Neural progenitor cell (in vitro differentiated cells): ENCODE data around the gene RINT1. TPM values are rescaled to one million over a fixed set of nuclear protein-coding genes. Genes with fewer than 3 reads are reported as not detected.

Source experiments
- DNase-seq: peaks from one replicate; pipeline ENCODE4 v3.0.0-alpha.2; 2016; ENCODE audit warnings: low spot score
- H2AFZ ChIP-seq: fragments of 200-600 bp; sonication (generic); replicated peaks from 2 replicates; pipeline ENCODE4 v1.6.1; 2016; ENCODE audit warnings: antibody characterized with exemption
- H3F3A ChIP-seq: fragments of 200-600 bp; sonication (generic); 2 replicates; pipeline ENCODE4 v1.6.1; 2016; ENCODE audit warnings: antibody characterized with exemption, low read depth
- H3K27ac ChIP-seq: fragments of 200-600 bp; sonication (generic); 2 replicates; pipeline ENCODE4 v1.5.1; 2016; ENCODE audit warnings: mild to moderate bottlenecking
- H3K27me3 ChIP-seq: fragments of 200-600 bp; sonication (generic); 2 replicates; pipeline ENCODE4 v1.6.1; 2016; ENCODE audit warnings: mild to moderate bottlenecking, moderate library complexity
- H3K36me3 ChIP-seq: fragments of 200-600 bp; sonication (generic); 2 replicates; pipeline ENCODE4 v1.5.1; 2016
- H3K4me1 ChIP-seq: fragments of 200-600 bp; sonication (generic); 2 replicates; pipeline ENCODE4 v1.6.1; 2016; ENCODE audit warnings: mixed run types
- H3K4me2 ChIP-seq: fragments of 200-600 bp; sonication (generic); 2 replicates; pipeline ENCODE4 v1.6.1; 2016
- H3K4me3 ChIP-seq: fragments of 200-600 bp; sonication (generic); 2 replicates; pipeline ENCODE4 v1.5.1; 2016
- H3K79me2 ChIP-seq: fragments of 200-600 bp; sonication (generic); 2 replicates; pipeline ENCODE4 v1.6.1; 2016; ENCODE audit warnings: low read depth
- H3K9ac ChIP-seq: fragments of 200-600 bp; sonication (generic); 2 replicates; pipeline ENCODE4 v1.6.1; 2016
- H3K9me3 ChIP-seq: fragments of 200-600 bp; sonication (generic); 2 replicates; pipeline ENCODE4 v1.5.1; 2016; ENCODE audit warnings: low read depth
- H4K20me1 ChIP-seq: fragments of 200-600 bp; sonication (generic); 2 replicates; pipeline ENCODE4 v1.6.1; 2016; ENCODE audit warnings: low read depth
- H3K27ac Mint-ChIP-seq: 3 replicates; pipeline ENCODE4 v1.8.0; 2021; ENCODE audit warnings: mixed read lengths
- H3K27me3 Mint-ChIP-seq: 2 replicates; pipeline ENCODE4 v1.8.0; 2022; ENCODE audit warnings: low read depth, mild to moderate bottlenecking, inconsistent platforms, moderate library complexity, mixed read lengths; ENCODE audit not compliant: insufficient read depth
- H3K36me3 Mint-ChIP-seq: 3 replicates; pipeline ENCODE4 v1.8.0; 2021; ENCODE audit warnings: mixed read lengths
- H3K4me1 Mint-ChIP-seq: 3 replicates; pipeline ENCODE4 v1.8.0; 2021; ENCODE audit warnings: mixed read lengths
- H3K4me3 Mint-ChIP-seq: 3 replicates; pipeline ENCODE4 v1.8.0; 2021; ENCODE audit warnings: mild to moderate bottlenecking, moderate library complexity, mixed read lengths
- H3K9me3 Mint-ChIP-seq: 3 replicates; pipeline ENCODE4 v1.8.0; 2020; ENCODE audit warnings: mixed read lengths
- CTCF ChIP-seq: fragments of 200-600 bp; sonication (generic); IDR thresholded peaks from 2 replicates; pipeline ENCODE4 v1.5.1; 2017; ENCODE audit warnings: antibody characterized with exemption, mild to moderate bottlenecking
- EZH2 ChIP-seq: fragments of 200-600 bp; sonication (generic); IDR thresholded peaks from 2 replicates; pipeline ENCODE4 v1.6.1; 2017; ENCODE audit warnings: antibody characterized with exemption, mild to moderate bottlenecking, moderate library complexity
- EZH2phosphoT487 ChIP-seq: fragments of 200-600 bp; sonication (generic); IDR thresholded peaks from 2 replicates; pipeline ENCODE4 v1.6.1; 2017; ENCODE audit warnings: antibody characterized with exemption
- total RNA-seq: library from RNA; depleted of rRNA; stranded (reverse); fragments of >200 nt; gene quantifications from 2 replicates; pipeline ENCODE4 v1.2.3, GENCODE V29; 2015; ENCODE audit warnings: low replicate concordance

The RINT1 gene
- total RNA-seq, 1 donor from 2014 or later, result 9.0 TPM

- Mint-ChIP-seq H3K9me3 (no peaks in the 10 kb centered on the region), H3K27ac (no peak overlapping the region), H3K36me3 (peaks cover 9% of the 10 kb centered on the region), H3K4me1 (peaks cover 13% of the 10 kb centered on the region), H3K4me3 (no peak overlapping the region), H3K27me3 (peaks cover 6% of the 10 kb centered on the region)
- no peak overlapping the region for H3K4me2 ChIP-seq
- no peak overlapping the region for H3K4me3 ChIP-seq
- peaks cover 4% of the 10 kb centered on the region for H3F3A ChIP-seq
- no peak for TF ChIP-seq CTCF
- no peak for TF ChIP-seq EZH2
- TF ChIP-seq EZH2phosphoT487, result no peak
- no peak overlapping the region for H2AFZ ChIP-seq
- no peaks in the 10 kb centered on the region for H3K79me2 ChIP-seq
- H3K36me3 ChIP-seq, result no peaks in the 10 kb centered on the region
- no peak for DNase-seq
- no peak overlapping the region for H3K9ac ChIP-seq
- peaks cover 33% of the 10 kb centered on the region for H3K4me1 ChIP-seq
- no peaks in the 10 kb centered on the region for H3K9me3 ChIP-seq
- no peaks in the 10 kb centered on the region for H3K27me3 ChIP-seq
- no peak overlapping the region for H3K27ac ChIP-seq
- no peaks in the 10 kb centered on the region for H4K20me1 ChIP-seq
Measured at GRCh38 chr7:105602325-105603305, 70.6 kb downstream of the RINT1 start.

GRCh38 chr7:105610165-105610930 lies 78.3 kb downstream of the RINT1 start:
- Histone ChIP-seq H3K36me3 (no peaks in the 10 kb centered on the region), H4K20me1 (no peaks in the 10 kb centered on the region), H3K27ac (no peak overlapping the region), H3K9ac (no peak overlapping the region), H3K4me2 (no peak overlapping the region), H2AFZ (no peak overlapping the region), H3K27me3 (no peaks in the 10 kb centered on the region), H3F3A (no peaks in the 10 kb centered on the region), H3K79me2 (no peaks in the 10 kb centered on the region), H3K4me3 (no peak overlapping the region), H3K9me3 (no peaks in the 10 kb centered on the region), H3K4me1 (peaks cover 21% of the 10 kb centered on the region)
- H3K36me3 Mint-ChIP-seq, result peaks cover 15% of the 10 kb centered on the region
- H3K27me3 Mint-ChIP-seq, result peaks cover 5% of the 10 kb centered on the region
- H3K9me3 Mint-ChIP-seq, result no peaks in the 10 kb centered on the region
- no peak overlapping the region for H3K27ac Mint-ChIP-seq
- H3K4me3 Mint-ChIP-seq, result no peak overlapping the region
- DNase-seq, result no peak
- TF ChIP-seq EZH2, result no peak
- TF ChIP-seq CTCF, result no peak
- TF ChIP-seq EZH2phosphoT487, result no peak
- H3K4me1 Mint-ChIP-seq, result peaks cover 16% of the 10 kb centered on the region

- no peaks in the 10 kb centered on the region for H4K20me1 ChIP-seq
- no peaks in the 10 kb centered on the region for H3K9me3 ChIP-seq
- H3K4me3 Mint-ChIP-seq, result no peak overlapping the region
- no peak overlapping the region for H3K27ac Mint-ChIP-seq
- no peaks in the 10 kb centered on the region for H3K36me3 ChIP-seq
- no peak overlapping the region for H2AFZ ChIP-seq
- peaks cover 6% of the 10 kb centered on the region for H3K4me1 Mint-ChIP-seq
- H3K27me3 Mint-ChIP-seq, result peaks cover 5% of the 10 kb centered on the region
- H3F3A ChIP-seq, result no peaks in the 10 kb centered on the region
- TF ChIP-seq EZH2, result no peak
- TF ChIP-seq CTCF, result no peak
- no peak for TF ChIP-seq EZH2phosphoT487
- H3K27me3 ChIP-seq, result no peaks in the 10 kb centered on the region
- no peak overlapping the region for H3K4me3 ChIP-seq
- DNase-seq, result no peak
- peaks cover 4% of the 10 kb centered on the region for H3K4me1 ChIP-seq
- no peaks in the 10 kb centered on the region for H3K79me2 ChIP-seq
- H3K9ac ChIP-seq, result no peak overlapping the region
- H3K4me2 ChIP-seq, result no peak overlapping the region
- peaks cover 13% of the 10 kb centered on the region for H3K36me3 Mint-ChIP-seq
- no peak overlapping the region for H3K27ac ChIP-seq
- no peaks in the 10 kb centered on the region for H3K9me3 Mint-ChIP-seq
Measured at GRCh38 chr7:105611856-105612775, 80.1 kb downstream of the RINT1 start.
